COLO668 (cell line): ENCODE measurements around the gene KCNK4.

Experiments
- DNase-seq: peaks from one replicate; lab custom pipeline; 2025; ENCODE audit not compliant: unreplicated experiment; lab: John Stamatoyannopoulos, UW

The KCNK4 gene

DNA sequence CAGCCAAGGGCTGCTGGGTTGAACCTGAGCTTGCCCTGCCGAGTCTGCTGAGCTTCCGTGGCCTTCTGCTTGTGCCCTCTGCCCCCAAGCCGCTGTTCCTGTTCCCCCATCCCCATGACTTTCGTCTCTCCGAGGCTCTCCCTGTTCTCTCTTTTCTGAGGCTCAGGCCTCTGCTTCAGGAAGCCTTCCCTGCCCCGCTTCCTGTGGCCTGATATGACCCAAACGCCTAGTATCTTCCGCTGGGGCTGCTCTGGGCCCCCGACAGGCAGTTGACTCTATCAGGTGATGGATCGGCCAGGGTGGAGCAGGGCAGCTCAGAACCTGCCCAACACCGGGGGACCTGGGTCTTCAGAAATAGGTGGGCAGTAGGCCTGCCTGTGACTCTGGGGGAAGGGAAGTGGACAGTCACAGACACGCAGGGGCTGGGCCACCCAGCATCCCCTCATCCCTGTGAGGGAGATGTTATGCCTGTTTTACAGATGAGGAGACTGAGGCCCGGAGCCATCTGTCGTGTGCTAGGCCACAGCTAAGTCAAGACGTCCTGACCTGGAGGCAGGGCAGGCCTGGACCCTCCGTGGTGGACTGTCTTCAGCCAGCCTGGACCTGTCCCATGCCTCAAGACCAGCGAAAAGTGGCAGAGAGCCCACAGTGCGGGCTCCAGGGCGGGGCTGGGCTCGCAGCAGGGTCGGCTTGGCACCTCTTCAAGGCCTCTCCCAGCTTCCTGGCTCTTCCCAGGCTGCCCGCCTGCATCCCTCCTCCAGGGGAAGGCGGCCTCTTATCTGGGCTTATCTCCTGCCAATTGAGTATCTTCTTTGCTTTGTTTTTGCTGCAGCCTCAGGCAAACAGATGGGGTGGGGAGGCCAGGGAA lies 22.8 kb upstream of the KCNK4 start:
- peak; percentile 16 for DNase-seq

DNA sequence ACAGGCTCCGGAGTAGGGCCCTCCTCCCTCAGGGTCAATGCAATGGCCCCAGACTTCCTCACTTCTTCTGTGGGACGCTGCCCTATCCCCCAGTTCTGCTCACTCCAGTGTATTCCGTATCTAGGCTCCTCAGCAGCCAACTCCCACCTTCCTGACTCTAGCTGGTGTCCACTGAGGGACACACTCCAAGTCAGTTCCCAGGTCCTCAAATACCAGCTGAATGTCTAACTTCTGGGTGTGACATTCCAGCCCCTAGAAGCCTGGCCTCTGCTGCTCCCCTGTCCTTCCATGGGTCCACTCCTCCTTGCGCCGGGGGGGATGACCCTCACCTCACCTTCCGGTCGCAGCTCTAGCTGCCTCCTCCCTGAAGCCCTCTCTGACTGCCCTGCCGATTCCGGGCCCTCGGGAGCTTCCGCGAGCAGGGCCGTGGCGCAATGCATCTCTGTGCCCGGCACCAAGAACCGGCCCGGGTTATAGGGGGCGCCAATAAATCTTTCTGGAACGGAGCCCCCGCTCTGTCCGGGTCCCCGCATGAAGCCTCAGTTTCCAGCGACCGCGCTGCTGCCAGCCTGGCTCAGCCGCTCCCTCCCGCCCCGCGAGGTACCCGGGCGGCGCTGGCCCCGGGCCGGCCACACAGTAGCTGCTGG lies 22.1 kb upstream of the KCNK4 start:
- peak; percentile 56 for DNase-seq

DNA sequence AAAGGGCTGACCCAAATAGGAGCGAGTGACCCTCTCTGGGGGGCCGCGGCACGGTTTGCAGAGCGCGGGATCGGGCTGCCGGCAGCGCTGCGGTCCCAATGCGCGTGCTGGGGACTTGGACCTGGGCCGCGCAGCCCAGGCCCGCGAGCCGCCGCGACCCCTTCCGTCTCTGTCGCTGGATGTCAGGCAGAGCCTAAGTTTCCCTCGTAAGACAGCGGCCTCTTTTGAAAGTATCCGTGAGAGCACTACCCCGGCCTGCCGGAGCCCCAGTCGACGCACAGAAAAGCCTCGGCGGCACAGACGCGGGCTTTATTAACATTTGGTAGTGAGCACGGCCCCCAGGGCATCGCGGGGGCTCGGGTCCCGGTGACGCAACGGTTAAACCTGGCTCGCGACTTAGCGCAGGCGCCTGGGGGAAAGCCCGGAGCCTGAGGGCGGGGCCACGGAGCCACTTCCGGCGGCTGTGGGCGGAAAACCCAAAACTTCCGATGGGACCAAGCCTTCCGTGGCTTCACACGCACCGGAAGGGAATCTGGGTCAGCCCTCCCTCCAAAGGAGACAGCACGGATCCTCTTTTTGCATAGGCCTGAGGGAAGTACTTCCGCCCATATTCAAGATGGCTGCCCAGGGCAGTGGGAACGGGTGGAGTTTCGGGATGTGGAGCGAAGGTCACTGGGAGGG lies 21.4 kb upstream of the KCNK4 start:
- peak; percentile 97 for DNase-seq

DNA sequence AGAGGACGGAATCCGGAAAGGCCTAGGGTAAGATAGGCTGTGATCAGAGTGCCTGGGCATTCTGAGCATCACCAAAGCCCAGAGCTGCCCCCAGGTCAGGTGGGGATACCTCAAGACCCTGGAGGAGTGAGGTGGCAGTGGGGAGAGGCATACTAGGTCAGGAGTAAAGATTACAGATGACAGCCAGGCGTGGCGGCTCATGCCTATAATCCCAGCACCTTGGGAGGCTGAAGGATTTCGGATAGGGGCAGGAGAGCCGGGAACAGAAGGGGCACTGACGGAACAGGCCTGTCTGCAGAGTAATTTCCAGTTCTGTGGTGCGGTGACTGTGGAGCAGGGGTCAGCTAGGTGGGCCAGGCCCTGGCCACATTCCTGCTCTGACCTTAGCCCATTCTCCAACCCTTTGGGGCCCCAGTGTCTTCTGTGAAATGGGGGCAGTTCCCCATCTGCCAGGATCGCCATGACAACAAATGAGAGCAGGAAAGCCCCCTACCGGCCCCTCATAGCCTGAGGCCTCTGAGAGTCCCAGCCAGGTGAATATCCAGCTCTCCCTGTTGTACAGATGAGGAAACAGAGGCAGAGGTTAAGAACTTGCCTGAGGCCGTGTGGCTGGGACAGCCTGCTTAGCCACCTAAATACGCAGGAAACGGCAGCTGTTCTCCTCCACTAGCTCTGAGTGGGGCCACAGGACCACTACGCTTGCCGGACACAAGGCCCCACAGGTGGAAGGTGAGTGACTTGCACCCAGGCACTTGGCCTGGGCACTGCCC lies 15.9 kb upstream of the KCNK4 start:
- DNase-seq, result no peak

DNA sequence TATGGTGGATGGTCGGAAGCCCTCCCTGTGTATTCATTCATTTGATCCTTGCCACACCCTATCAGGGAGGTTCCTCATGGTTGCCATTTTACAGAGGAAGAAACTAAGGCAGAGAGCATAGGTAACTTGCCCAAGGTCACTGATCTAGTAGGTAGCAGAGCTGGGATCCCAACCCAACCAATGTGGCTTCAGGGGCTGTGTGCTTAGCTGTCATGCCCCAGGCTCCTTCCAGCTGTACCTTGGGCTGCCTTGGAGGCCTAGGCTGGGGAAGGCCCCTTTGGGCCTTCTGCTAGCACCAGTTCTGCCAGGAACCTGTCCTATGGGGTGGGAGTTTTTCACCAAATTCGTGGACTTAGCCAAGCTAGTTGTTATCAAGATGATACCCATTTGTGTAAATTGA lies 15.3 kb upstream of the KCNK4 start:
- DNase-seq, result no peak

DNA sequence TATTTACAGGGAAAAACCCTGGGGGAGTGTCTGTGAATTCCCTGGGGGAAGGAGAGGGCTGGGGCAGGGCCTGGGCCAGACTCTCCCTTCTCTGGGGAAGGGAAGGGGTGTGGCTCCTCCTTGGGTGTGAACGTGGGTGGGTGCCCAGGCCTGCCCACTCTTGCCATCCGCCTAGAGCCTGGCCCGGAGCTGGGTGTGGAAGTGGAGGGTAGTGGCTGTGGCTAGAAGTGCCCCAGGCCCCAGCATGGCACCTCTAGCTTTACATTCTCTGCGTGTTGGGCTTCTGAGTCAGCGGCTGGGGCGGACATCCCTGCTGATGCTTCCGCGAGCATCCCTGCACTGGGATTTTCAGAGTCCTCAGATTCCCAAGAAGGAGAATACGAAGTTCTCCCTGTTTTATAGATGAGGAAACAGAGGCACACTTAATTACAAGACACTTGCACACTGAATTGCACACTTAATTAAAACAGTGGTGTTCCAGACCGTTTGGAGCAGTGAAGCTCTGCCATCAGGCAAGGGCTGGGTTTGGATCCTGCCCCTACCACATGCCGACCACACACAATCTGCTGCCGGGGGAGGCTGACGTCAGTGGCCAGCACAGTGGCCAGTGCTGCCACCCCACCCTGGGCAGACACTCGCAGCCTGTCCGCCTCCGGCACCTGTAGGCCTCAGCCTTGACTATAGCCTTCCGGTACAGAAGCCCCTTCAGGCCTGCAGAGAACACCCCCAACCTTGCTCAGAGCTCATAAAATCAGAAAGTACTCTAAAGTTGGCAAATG lies 14.3 kb upstream of the KCNK4 start:
- no peak for DNase-seq

DNA sequence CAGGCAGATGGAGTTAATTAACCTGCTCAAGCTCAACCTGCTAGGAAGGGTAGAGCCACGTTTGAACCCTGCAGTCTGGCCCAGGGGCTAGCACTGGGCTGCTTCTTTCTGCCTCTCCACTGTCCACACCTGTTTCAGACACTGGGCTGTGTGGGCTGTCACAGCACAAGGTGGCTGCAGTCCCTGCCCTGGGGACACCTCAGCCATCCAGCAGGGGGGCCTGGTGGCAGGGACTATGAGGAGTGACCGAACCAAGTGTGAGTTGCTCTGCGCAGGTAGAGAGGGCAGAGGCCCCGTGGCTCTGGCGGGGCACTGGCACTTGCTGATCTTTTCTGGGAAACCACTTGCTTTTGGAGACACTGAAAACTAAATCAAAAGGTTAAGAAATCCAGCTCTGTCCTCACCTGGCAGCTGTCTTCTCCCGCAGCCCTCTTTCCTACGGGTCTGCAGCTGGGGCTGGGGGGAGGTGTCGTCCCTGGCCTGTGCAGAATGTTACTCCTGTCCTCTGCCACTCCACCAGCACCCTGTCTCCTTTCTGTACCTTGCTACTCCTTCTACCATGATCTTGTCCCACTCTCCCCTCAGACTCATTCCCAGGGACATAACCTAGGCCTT lies 12.4 kb upstream of the KCNK4 start:
- no peak for DNase-seq

DNA sequence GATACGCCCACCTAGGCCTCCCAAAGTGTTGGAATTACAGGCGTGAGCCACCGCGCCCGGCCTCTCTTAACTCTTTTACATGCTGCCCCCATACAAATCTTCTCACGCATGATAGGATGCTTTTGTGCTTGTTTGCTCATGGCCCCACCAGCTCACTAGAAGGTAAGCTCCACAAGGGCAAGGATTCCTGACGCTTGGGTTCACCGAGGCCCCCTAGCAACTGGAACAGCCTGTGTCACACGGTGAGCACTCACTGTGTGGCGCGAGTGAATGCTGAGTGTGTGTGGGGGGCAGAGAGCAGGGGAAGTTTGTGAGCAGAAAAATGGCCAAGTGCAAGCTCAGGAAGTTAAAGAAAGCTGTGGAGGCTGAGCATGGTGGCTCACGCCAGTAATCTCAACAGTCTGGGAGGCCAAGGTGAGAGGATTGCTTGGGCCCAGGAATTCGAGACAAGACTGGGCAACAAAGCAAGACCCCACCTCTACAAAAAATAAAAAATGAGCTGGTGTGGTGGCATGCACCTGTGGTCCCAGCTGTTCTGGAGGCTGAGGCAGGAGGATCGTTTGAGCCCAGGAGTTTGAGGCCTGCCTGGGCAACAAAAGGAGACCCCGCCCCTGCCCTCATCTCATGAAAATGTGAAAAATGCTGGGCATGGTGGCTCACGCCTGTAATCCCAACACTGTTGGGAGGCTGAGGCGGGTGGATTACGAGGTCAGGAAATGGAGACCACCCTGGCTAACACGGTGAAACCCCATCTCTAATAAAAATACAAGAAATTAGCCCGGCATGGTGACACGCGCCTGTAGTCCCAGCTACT lies 8.9 kb upstream of the KCNK4 start:
- no peak for DNase-seq

DNA sequence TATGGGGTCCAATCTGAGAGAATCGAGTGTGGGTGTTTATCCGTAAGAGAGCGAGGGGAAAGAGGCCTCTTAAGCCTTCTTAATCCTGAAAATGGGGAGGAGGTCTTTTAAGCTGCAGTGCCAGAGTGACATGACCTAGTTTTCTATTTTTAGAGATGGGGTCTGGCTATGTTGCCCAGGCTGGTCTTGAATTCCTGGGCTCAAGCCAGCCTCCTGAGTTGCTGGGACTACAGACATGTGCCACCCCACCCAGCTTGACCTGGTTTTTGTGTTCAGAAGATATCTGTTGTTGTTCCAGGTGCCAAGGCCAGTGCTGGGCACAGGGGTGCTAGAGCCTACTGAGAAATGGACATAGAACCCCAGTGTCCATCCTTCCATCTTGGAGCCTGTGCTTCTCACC lies 8.0 kb upstream of the KCNK4 start:
- no peak for DNase-seq

DNA sequence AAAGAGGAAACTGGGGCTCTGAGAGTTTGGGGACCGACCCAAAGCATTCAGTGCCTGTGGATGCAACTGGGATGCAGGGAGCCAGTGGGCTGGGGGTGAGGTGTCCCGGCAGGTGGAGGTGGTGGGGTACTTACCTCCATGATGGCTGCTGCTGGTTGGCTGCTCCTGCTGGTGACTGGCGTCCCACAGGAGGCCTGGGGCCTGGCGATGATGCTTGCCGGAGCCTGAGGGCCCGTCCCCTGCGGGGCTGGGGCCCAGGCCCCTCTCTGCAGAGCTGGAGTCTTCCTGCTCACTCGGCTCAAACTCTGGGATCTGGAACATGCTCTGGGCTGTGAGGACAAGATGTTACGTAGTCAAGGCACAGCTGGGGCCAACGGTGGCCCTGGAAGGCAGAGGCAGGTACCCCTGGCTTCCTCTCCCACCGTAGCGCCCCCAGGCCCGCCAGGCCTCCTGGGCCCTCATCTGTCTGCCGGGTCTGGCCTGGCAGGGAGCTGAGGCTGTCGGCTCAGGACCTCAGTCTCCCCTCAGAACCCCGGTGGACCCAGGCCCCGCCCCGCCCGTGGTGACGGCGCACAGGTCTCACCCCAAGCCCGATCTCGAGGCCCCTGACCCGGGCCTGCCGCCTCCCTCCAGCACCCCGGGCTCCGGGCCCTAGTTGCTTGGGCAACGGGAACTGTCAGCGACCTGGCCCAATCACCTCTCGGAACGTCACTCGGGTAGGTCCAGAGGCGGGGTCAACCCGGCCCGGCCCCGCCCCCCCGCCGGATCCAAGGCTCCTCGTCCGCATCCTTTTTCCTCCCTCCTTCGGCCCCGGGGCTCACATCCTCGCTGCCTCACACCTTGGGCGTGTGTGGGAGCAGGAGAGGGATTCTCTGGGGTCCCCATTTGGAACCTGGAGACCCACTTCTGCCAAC lies 6.8 kb upstream of the KCNK4 start, which contains the start of gene BAD:
TSS of gene BAD (minus strand) at position 618 of the 914 bp plus-strand sequence. CDS start at position 321, 297 bp downstream.
- peak; percentile 94 for DNase-seq

DNA sequence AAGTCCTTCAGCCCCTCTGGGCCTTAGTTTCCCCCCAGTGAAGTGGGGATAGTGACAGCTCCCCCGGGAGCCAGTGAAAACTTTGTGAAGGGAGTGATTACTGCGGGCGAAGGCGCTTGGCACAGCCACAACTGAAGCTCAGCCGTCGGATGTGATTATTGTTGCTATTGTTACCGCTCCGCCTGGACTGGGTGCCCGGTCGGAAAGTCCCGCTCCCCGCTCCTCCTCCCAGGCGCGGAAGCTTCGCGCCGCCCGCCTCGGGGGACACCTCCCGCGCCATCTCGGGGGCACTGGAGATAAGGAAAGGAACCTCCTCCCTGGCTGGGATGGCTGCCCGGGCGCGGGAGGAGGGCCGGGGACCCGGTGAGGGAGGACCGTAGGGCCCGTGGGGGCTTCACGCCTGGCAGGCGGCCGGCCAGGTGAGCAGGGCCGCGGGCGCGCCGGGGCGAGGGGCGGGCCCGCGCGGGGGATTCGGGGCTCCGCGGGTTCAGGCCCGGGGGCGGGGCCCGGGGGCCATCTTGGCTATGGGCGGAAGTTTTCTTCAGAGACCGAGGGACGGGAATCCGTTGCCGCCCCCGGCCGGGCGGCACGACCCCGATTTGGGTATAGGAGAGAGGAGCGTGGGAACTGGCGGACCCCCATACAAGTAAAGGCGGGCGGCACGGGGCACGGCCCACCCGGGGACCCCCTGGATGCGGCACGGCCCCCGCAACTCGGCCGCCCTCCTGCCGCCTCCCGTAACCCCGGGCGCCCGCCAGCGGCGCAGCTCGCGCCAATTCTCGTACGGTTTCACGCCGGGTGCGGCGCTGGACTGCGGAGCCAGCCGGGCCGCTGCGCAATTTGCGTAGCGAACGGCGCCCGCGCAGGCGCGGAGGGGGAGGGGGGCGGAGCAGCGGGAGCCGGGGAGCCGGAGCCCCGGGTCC lies 5.9 kb upstream of the KCNK4 start, which contains the start of gene GPR137:
TSS of gene GPR137 (plus strand) at position 887 of the 923 bp plus-strand sequence. CDS start 677 bp downstream, outside the sequence.
- peak; percentile 91 for DNase-seq

DNA sequence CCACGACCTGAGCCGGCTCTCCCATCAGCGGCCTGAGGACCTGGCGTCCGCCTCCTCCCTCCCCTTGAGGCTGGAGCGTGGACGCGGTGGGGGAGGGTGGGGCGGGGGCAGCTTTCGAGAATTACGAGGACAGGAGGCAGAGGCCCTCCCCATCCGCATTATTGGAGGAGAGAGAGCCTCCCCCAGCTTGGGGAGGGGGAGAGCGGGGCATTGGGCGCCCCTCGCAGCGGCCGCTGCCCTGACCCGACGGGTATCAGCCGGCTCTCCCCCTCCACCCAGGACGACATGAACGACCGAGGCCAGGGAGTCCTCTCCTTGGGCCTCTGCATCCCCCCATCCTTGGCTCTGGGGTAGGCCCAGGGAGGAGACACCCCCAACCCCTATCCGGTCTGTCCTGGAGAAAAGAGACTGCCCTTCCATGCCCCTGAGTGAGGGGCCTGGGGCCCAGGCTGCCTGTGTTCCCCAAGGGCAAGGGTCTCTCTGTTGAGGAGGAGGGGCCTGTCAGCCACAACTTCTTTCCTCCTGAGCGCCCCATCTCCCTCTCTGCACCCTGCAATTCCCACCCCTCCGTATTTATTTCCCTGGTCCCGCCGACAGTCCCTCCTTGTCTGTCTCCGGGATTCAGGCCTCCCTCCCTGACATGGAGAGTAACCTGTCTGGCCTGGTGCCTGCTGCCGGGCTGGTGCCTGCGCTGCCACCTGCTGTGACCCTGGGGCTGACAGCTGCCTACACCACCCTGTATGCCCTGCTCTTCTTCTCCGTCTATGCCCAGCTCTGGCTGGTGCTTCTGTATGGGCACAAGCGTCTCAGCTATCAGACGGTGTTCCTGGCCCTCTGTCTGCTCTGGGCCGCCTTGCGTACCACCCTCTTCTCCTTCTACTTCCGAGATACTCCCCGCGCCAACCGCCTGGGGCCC lies 5.0 kb upstream of the KCNK4 start:
- peak; percentile 71 for DNase-seq

DNA sequence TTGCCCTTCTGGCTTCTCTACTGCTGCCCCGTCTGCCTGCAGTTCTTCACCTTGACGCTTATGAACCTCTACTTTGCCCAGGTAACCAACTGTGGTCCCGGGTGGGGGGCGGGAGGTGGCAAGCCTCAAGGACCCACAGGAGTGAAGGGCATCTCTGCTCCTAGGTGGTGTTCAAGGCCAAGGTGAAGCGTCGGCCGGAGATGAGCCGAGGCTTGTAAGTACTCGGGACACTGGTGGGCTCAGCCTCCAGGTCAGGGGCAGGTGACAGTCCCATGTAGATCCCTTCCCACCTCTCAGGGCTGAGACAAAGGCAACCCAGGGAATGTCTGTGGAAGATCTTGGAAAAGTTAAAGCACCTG lies 4.3 kb upstream of the KCNK4 start:
- no peak for DNase-seq

DNA sequence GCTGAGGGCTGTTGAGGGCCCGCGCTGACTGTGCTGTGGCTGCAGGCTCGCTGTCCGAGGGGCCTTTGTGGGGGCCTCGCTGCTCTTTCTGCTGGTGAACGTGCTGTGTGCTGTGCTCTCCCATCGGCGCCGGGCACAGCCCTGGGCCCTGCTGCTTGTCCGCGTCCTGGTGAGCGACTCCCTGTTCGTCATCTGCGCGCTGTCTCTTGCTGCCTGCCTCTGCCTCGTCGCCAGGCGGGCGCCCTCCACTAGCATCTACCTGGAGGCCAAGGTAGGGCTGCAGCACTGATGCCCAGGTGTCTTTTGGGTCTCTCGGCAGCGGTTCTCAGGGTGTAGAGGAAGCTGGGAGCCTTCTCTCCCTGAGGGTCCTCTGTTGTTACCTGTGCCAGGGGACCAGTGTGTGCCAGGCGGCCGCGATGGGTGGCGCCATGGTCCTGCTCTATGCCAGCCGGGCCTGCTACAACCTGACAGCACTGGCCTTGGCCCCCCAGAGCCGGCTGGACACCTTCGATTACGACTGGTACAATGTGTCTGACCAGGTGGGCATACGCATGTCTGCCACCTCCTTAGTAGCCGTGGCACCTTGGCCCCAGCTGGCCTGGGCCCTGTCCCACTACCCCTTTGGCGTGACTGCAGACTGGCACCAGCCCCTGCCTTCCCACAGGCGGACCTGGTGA lies 3.3 kb upstream of the KCNK4 start:
- no peak for DNase-seq

DNA sequence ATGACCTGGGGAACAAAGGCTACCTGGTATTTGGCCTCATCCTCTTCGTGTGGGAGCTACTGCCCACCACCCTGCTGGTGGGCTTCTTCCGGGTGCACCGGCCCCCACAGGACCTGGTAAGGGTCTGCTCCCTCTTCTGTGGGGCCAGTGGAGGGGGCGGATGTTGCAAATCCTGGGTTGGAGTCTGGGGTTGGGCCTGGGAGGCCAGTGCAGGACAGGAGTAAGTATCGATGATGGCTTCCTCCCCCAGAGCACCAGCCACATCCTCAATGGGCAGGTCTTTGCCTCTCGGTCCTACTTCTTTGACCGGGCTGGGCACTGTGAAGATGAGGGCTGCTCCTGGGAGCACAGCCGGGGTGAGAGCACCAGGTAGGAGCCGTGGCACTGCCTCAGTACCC lies 2.8 kb upstream of the KCNK4 start:
- no peak for DNase-seq
